ENCODE measurements around the gene SDHA.
A peak's percentile ranks its signal among the peaks of the same experiment; 100 is the strongest.

Gene SDHA

GRCh38 chr5:217494-218456 lies at the start of gene SDHA, which contains the start of gene CCDC127:
TSS of gene SDHA (plus strand) at chr5:218320. CDS start at chr5:218356, 36 bp downstream.
TSS of gene CCDC127 (minus strand) at chr5:218153. CDS start at chr5:216849, 1,304 bp downstream.
- peak; percentile 97 for DNase-seq

GRCh38 chr5:169071-169727 lies 48.9 kb upstream of the SDHA start:
- no peak for DNase-seq

GRCh38 chr5:169728-170094 lies 48.4 kb upstream of the SDHA start:
- no peak for DNase-seq

- no peak for DNase-seq
Measured at GRCh38 chr5:170971-171800, 46.9 kb upstream of the SDHA start.

GRCh38 chr5:171801-172331 lies 46.3 kb upstream of the SDHA start:
- DNase-seq = no peak

GRCh38 chr5:172421-172820 lies 45.7 kb upstream of the SDHA start:
- DNase-seq = no peak

GRCh38 chr5:172841-173251 lies 45.3 kb upstream of the SDHA start:
- DNase-seq = no peak

- no peak for DNase-seq
Measured at GRCh38 chr5:173392-174290, 44.5 kb upstream of the SDHA start.

- no peak for DNase-seq
Measured at GRCh38 chr5:174291-174600, 43.9 kb upstream of the SDHA start.

GRCh38 chr5:174876-175465 lies 43.1 kb upstream of the SDHA start:
- DNase-seq = no peak

GRCh38 chr5:176296-176823 lies 41.8 kb upstream of the SDHA start:
- DNase-seq = no peak

GRCh38 chr5:178110-178509 lies 40.0 kb upstream of the SDHA start:
- no peak for DNase-seq

GRCh38 chr5:179401-179800 lies 38.7 kb upstream of the SDHA start:
- no peak for DNase-seq

- DNase-seq = no peak
Measured at GRCh38 chr5:180286-180918, 37.7 kb upstream of the SDHA start.

GRCh38 chr5:181160-181559 lies 37.0 kb upstream of the SDHA start:
- no peak for DNase-seq

GRCh38 chr5:181566-181965 lies 36.6 kb upstream of the SDHA start:
- no peak for DNase-seq

GRCh38 chr5:182126-182525 lies 36.0 kb upstream of the SDHA start:
- DNase-seq = no peak

- DNase-seq = no peak
Measured at GRCh38 chr5:184471-184870, 33.6 kb upstream of the SDHA start.

GRCh38 chr5:185095-186070 lies 32.7 kb upstream of the SDHA start:
- DNase-seq = no peak
